HUDEP-2 (cell line): Measurements from ENCODE around the gene PLXNB3.
"Not testable (repeated sequence)": the region's sequence is repeated elsewhere in the genome, so short reads cannot be mapped to it uniquely, and the experiment has no call there.

Experiments
- DNase-seq, 76 experiments: peaks; one replicate each; lab custom pipeline; 2025; ENCODE audit not compliant: unreplicated experiment in 76 of 76; lab: John Stamatoyannopoulos, UW

PLXNB3 gene

GRCh38 chrX:153806999-153807575 is 43.0 kb downstream of the PLXNB3 start:
- DNase-seq: no peak

GRCh38 chrX:153807976-153808375 is 43.9 kb downstream of the PLXNB3 start:
- DNase-seq: no peak

- no peak for DNase-seq
These were observed 48.2 kb downstream of the PLXNB3 start for GRCh38 chrX:153812220-153812619.

GRCh38 chrX:153813161-153813560 is 49.1 kb downstream of the PLXNB3 start:
- DNase-seq: no peak

- DNase-seq: no peak
These were observed 50.7 kb downstream of the PLXNB3 start for GRCh38 chrX:153814591-153815315.

GRCh38 chrX:153816831-153817690 is 53.0 kb downstream of the PLXNB3 start:
- peak in 15 of 76 experiments; percentile 3 to 32 (median 10) for DNase-seq

- DNase-seq: not testable (repeated sequence)
These were observed 54.0 kb downstream of the PLXNB3 start for GRCh38 chrX:153818064-153818463.

GRCh38 chrX:153818571-153819383 is 54.7 kb downstream of the PLXNB3 start:
- DNase-seq: peak in 2 of 76 experiments; percentile 0 to 13

GRCh38 chrX:153819384-153820040 is 55.5 kb downstream of the PLXNB3 start:
- DNase-seq: no peak

GRCh38 chrX:153820601-153821000 is 56.6 kb downstream of the PLXNB3 start:
- no peak for DNase-seq

- DNase-seq: no peak
These were observed 57.0 kb downstream of the PLXNB3 start for GRCh38 chrX:153821066-153821465.

- no peak for DNase-seq
These were observed 60.3 kb downstream of the PLXNB3 start for GRCh38 chrX:153824348-153824747.

- no peak for DNase-seq
These were observed 61.0 kb downstream of the PLXNB3 start for GRCh38 chrX:153825042-153825441.
